ENCODE results near the gene LYZL4. TPM values are rescaled to one million over a fixed set of nuclear protein-coding genes. Genes with fewer than 3 reads are reported as not detected.

Gene LYZL4
- total and polyA plus RNA-seq, 10 of the 15 experiments (the other 5 are each of a cell fraction or from before 2014, with no cell fraction given) = 0.10 to 0.11 (median 0.11) TPM; not detected in 7

GRCh38 chr3:42394579-42395288 is 15.7 kb downstream of the LYZL4 start (continued):
- no peak for TF ChIP-seq WRNIP1 (IDR thresholded peaks at IDR 0.05; ENCODE audit: borderline replicate concordance, low read depth, low read length)
- no peak for TF ChIP-seq NFYA (IDR thresholded peaks at IDR 0.05; ENCODE audit: borderline replicate concordance, low read depth, low read length)
- no peak for TF ChIP-seq IKZF1 (conservative IDR thresholded peaks at IDR 0.05)
- TF ChIP-seq FOS (IDR thresholded peaks at IDR 0.05; ENCODE audit: borderline replicate concordance, extremely low read depth, insufficient read length) = no peak

GRCh38 chr3:42387802-42388651 is 22.4 kb downstream of the LYZL4 start:
- Histone ChIP-seq H2AFZ (ENCODE audit: control insufficient read depth, low read depth, low read length) (no peak overlapping the region), H3K36me3 (ENCODE audit: control insufficient read depth in 2 of 2, insufficient read depth in 2 of 2, low read length in 1 of 2) (no peaks in the 10 kb centered on the region), H3K9ac (ENCODE audit: control insufficient read depth, insufficient read depth, low read length) (no peak overlapping the region), H3K27me3 (replicated peaks in 1 of 2; ENCODE audit: control insufficient read depth in 2 of 2, insufficient read depth in 2 of 2, low read length in 1 of 2) (peaks cover 0 to 2% of the 10 kb centered on the region in 2 experiments; a peak in 1 of 4 replicates), H3K79me2 (ENCODE audit: control insufficient read depth, insufficient read depth, low read length) (no peaks in the 10 kb centered on the region), H4K20me1 (ENCODE audit: control insufficient read depth, insufficient read depth) (no peaks in the 10 kb centered on the region), H3K4me2 (ENCODE audit: control insufficient read depth, insufficient read depth) (no peak overlapping the region), H3K4me1 (ENCODE audit: control insufficient read depth, insufficient read depth, low read length) (no peaks in the 10 kb centered on the region), H3K27ac (ENCODE audit: control insufficient read depth, insufficient read depth) (no peak overlapping the region), H3K4me3 (no peak overlapping the region), H3K9me3 (replicated peaks; ENCODE audit: control insufficient read depth, insufficient read depth, low read length) (no peaks in the 10 kb centered on the region)
- ChIA-PET CTCF (interaction anchor here (1.4 kb wide), 1 partner anchor 197 kb away, joined by 3 read pairs; no protein-coding TSS in a partner anchor), SMC1A (ENCODE audit: uncharacterized antibody, unreplicated experiment) (interaction anchor here (0.6 kb wide), 2 partner anchors 22 to 374 kb away, joined by 3 read pairs; partner anchors contain the start of gene LYZL4), RAD21 (ENCODE audit: unreplicated experiment) (no interaction called here), POLR2A (no interaction called here)
- intact Hi-C loops (cut with micrococcal nuclease; ENCODE audit: unreplicated experiment) (no loop called here), in situ Hi-C loops (cut with MboI) (no loop called here)
- ATAC-seq = no peak
- DNase-seq (ENCODE audit: low read depth, low spot score) = no peak
- WGBS (ENCODE audit: insufficient coverage, insufficient replicate concordance, low lambda C conversion rate, missing lambda C conversion rate) = 16% methylated on average over 10 of the region's 10 CpGs
- no TSS peak for BruUV-seq (replicated peaks)
- no peak for FAIRE-seq
- no peak for TF ChIP-seq POLR2A (IDR thresholded peaks at IDR 0.05; ENCODE audit: low read depth, low read length)
- no peak for TF ChIP-seq FOXM1 (IDR thresholded peaks at IDR 0.05; ENCODE audit: low read depth, low read length)
- TF ChIP-seq ZNF24 (IDR thresholded peaks at IDR 0.05) = no peak
- TF ChIP-seq SMAD1 (IDR thresholded peaks at IDR 0.05; ENCODE audit: low read depth, partially characterized antibody) = no peak
- TF ChIP-seq ETV6 (conservative IDR thresholded peaks at IDR 0.05 in 1 of 2, IDR thresholded peaks at IDR 0.05 in 1 of 2; ENCODE audit: borderline replicate concordance in 1 of 2, low read depth in 1 of 2) = no peak
- no peak for TF ChIP-seq HCFC1 (IDR thresholded peaks at IDR 0.05; ENCODE audit: low read length)
- no peak for TF ChIP-seq HSF1 (IDR thresholded peaks at IDR 0.05; ENCODE audit: low read depth, low read length)
- TF ChIP-seq GABPA (IDR thresholded peaks at IDR 0.05; ENCODE audit: low read depth) = no peak
- TF ChIP-seq SPI1 (IDR thresholded peaks at IDR 0.05; ENCODE audit: borderline replicate concordance, insufficient read depth, low read depth, low read length) = no peak
- TF ChIP-seq SMAD5 (IDR thresholded peaks at IDR 0.05; ENCODE audit: low read depth) = no peak
- TF ChIP-seq DPF2 (IDR thresholded peaks at IDR 0.05) = no peak
- no peak for TF ChIP-seq ZNF592 (IDR thresholded peaks at IDR 0.05)

All from GM12878 (cell line).